Karpas-422 (cell line): ENCODE measurements around the gene ACTN4. TPM values are rescaled to one million over a fixed set of nuclear protein-coding genes. Genes with fewer than 3 reads are reported as not detected.

Source experiments
- DNase-seq: peaks from one replicate; pipeline ENCODE4 v3.0.0-alpha.2; 2015
- H2AFZ ChIP-seq: fragments of 200-600 bp; sonication (generic); 2 replicates; pipeline ENCODE4 v1.6.1; 2014; ENCODE audit warnings: antibody characterized with exemption, low read length, mixed read lengths
- H3K27ac ChIP-seq: fragments of 200-600 bp; sonication (generic); 2 replicates; pipeline ENCODE4 v1.5.1; 2014; ENCODE audit warnings: mild to moderate bottlenecking, low read length, moderate library complexity
- H3K27me3 ChIP-seq: fragments of 200-600 bp; sonication (generic); 2 replicates; pipeline ENCODE4 v1.6.1; 2014; ENCODE audit warnings: low read length, mixed read lengths
- H3K36me3 ChIP-seq: fragments of 200-600 bp; sonication (generic); 2 replicates; pipeline ENCODE4 v1.6.1; 2014; ENCODE audit warnings: low read length, mixed read lengths; ENCODE audit not compliant: insufficient read depth
- H3K4me1 ChIP-seq: fragments of 200-600 bp; sonication (generic); 2 replicates; pipeline ENCODE4 v1.6.1; 2014; ENCODE audit warnings: mild to moderate bottlenecking, low read length, mixed read lengths
- H3K4me2 ChIP-seq: fragments of 200-600 bp; sonication (generic); 2 replicates; pipeline ENCODE4 v1.6.1; 2014; ENCODE audit warnings: low read length, low read depth, mild to moderate bottlenecking; ENCODE audit not compliant: poor library complexity, severe bottlenecking
- H3K4me3 ChIP-seq: fragments of 200-600 bp; sonication (generic); 2 replicates; pipeline ENCODE4 v1.5.1; 2014; ENCODE audit warnings: mild to moderate bottlenecking, antibody characterized with exemption, low read length, mixed read lengths
- H3K79me2 ChIP-seq: fragments of 200-600 bp; sonication (generic); 2 replicates; pipeline ENCODE4 v1.6.1; 2014; ENCODE audit warnings: mild to moderate bottlenecking, low read length, mixed read lengths
- H3K9ac ChIP-seq: fragments of 200-600 bp; sonication (generic); 2 replicates; pipeline ENCODE4 v1.6.0; 2014; ENCODE audit warnings: low read length
- H3K9me2 ChIP-seq: fragments of 200-600 bp; sonication (generic), shearing (Covaris generic); replicated peaks from 2 replicates; pipeline ENCODE4 v1.6.0; 2014; ENCODE audit warnings: mild to moderate bottlenecking, low read length, moderate library complexity; ENCODE audit not compliant: insufficient read depth
- H3K9me3 ChIP-seq: fragments of 300-700, 200-600 bp; sonication (generic); 2 replicates; pipeline ENCODE4 v1.6.1; 2014; ENCODE audit warnings: low read length, mixed read lengths
- H4K20me1 ChIP-seq: fragments of 200-600 bp; sonication (generic); 2 replicates; pipeline ENCODE4 v1.6.1; 2014; ENCODE audit warnings: mild to moderate bottlenecking, antibody characterized with exemption, low read length, low read depth; ENCODE audit not compliant: insufficient read depth
- total RNA-seq: library from RNA; depleted of rRNA; stranded (reverse); fragments of >200 nt; shearing (Covaris generic); gene quantifications from 2 replicates; pipeline ENCODE4 v1.2.3, GENCODE V29; 2014; ENCODE audit warnings: low replicate concordance

Gene ACTN4
- total RNA-seq, 1 experiment from 2014 or later, result 54.6 TPM

DNA sequence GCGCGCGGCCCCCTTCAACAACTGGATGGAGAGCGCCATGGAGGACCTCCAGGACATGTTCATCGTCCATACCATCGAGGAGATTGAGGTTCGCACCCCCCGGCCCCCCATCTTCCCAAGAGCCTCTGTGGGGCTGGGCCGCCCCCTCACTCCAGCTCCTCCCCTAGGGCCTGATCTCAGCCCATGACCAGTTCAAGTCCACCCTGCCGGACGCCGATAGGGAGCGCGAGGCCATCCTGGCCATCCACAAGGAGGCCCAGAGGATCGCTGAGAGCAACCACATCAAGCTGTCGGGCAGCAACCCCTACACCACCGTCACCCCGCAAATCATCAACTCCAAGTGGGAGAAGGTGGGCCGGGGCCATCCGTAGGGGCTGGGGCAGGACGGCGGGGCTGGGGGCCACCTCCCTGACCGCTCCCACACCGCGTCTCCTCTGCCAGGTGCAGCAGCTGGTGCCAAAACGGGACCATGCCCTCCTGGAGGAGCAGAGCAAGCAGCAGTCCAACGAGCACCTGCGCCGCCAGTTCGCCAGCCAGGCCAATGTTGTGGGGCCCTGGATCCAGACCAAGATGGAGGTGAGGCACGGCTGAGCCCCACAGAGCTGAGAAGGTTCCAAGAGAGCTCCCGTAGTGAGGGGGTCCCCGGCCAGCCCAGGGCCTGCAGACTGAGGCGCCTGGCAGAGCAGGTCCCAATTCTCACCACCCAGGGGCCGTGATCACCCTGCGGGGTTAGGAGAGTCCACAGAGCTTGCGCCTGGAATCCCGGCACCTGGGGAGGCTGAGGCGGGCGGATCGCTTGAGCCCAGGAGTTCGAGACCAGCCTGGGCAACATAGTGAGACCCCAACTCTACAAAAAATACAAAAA, 76.8 kb downstream of the ACTN4 start:
- Histone ChIP-seq H2AFZ (no peak overlapping the region), H3K36me3 (no peaks in the 10 kb centered on the region), H3K4me3 (no peak overlapping the region)

GRCh38 chr19:38725469-38726283, 78.2 kb downstream of the ACTN4 start:
- no peak overlapping the region for H2AFZ ChIP-seq
- H3K36me3 ChIP-seq, result peaks cover 6% of the 10 kb centered on the region
- no peak for DNase-seq
- no peaks in the 10 kb centered on the region for H3K9me2 ChIP-seq
- H3K79me2 ChIP-seq, result no peaks in the 10 kb centered on the region
- no peaks in the 10 kb centered on the region for H3K9me3 ChIP-seq
- no peaks in the 10 kb centered on the region for H3K27me3 ChIP-seq
- H3K4me1 ChIP-seq, result no peaks in the 10 kb centered on the region
- no peak overlapping the region for H3K4me2 ChIP-seq
- no peaks in the 10 kb centered on the region; the same call in 1 of the 2 replicates for H4K20me1 ChIP-seq
- H3K4me3 ChIP-seq, result no peak overlapping the region
- no peak overlapping the region for H3K9ac ChIP-seq
- no peak overlapping the region for H3K27ac ChIP-seq

More for the DNA sequence above, 76.8 kb downstream of the ACTN4 start:
- no peak for DNase-seq
- H3K9ac ChIP-seq, result no peak overlapping the region
- no peaks in the 10 kb centered on the region for H3K4me1 ChIP-seq
- H3K27ac ChIP-seq, result no peak overlapping the region
- H3K9me3 ChIP-seq, result no peaks in the 10 kb centered on the region
- H3K79me2 ChIP-seq, result no peaks in the 10 kb centered on the region
- no peaks in the 10 kb centered on the region; the same call in 1 of the 2 replicates for H4K20me1 ChIP-seq
- no peaks in the 10 kb centered on the region for H3K27me3 ChIP-seq
- H3K4me2 ChIP-seq, result no peak overlapping the region
- no peaks in the 10 kb centered on the region for H3K9me2 ChIP-seq

DNA sequence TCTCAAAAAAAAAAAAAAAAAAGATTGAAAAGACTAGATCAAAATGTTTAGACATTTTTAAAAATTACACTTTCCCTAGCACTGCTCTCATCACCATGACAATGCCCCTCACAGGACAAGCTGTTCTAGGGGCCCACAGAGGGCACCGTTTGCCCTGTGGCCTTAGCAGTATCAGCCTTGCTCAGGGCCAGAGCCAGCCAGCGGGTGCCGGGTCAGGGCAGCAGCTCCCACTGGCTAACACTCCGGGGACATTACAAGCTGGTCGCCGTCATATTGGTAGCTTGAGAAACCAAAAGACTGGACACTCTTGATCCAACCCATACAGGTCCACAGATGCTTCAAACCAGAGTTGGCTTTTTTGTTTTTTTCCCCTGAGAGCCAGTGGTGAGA, 78.8 kb downstream of the ACTN4 start:
- no peaks in the 10 kb centered on the region for H3K79me2 ChIP-seq
- H3K9me3 ChIP-seq, result no peaks in the 10 kb centered on the region
- H4K20me1 ChIP-seq, result no peaks in the 10 kb centered on the region
- no peak overlapping the region for H2AFZ ChIP-seq
- DNase-seq, result no peak
- no peaks in the 10 kb centered on the region for H3K4me1 ChIP-seq
- no peak overlapping the region for H3K4me3 ChIP-seq
- H3K36me3 ChIP-seq, result peaks cover 10% of the 10 kb centered on the region
- H3K9ac ChIP-seq, result no peak overlapping the region
- H3K9me2 ChIP-seq, result no peaks in the 10 kb centered on the region
- no peak overlapping the region for H3K27ac ChIP-seq
- no peaks in the 10 kb centered on the region for H3K27me3 ChIP-seq
- H3K4me2 ChIP-seq, result no peak overlapping the region

- no peaks in the 10 kb centered on the region for H3K27me3 ChIP-seq
- H3K36me3 ChIP-seq, result peaks cover 10% of the 10 kb centered on the region
- no peak overlapping the region for H3K27ac ChIP-seq
- H4K20me1 ChIP-seq, result no peaks in the 10 kb centered on the region
- no peaks in the 10 kb centered on the region for H3K4me1 ChIP-seq
- H2AFZ ChIP-seq, result no peak overlapping the region
- no peaks in the 10 kb centered on the region for H3K9me2 ChIP-seq
- no peaks in the 10 kb centered on the region for H3K9me3 ChIP-seq
- no peak overlapping the region for H3K4me3 ChIP-seq
- no peak overlapping the region for H3K4me2 ChIP-seq
- H3K79me2 ChIP-seq, result no peaks in the 10 kb centered on the region
- H3K9ac ChIP-seq, result no peak overlapping the region
- DNase-seq, result no peak
Measured at GRCh38 chr19:38726761-38727301, 79.4 kb downstream of the ACTN4 start.

DNA sequence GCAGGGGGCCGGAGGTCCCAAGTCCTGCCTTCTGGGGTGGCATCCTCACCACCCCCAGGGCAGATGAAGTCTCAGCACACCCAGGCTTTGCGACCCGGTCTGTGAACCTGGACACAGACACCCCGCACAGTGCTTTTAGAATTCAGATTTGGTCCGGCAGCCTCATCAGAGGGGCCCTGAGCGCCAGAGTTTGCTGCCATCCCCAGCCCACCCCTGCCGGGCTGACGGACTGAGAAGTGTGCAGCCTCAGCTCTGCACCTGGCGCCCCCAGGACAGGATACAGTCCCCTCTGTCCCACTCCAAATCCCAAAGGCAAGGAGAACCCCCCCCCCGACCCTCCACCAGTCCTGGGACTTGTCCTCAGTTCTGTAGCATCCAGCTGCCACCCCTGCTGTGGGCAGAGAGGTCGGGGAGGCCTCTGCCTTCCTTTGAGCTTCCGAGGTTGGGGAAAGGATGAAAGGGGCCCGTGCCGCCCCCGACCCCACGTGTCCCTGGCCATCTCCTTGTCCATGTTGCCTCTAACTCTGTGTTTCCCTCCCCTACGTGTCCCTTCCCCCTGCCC, 79.9 kb downstream of the ACTN4 start:
- Histone ChIP-seq H3K9ac (no peak overlapping the region), H3K27ac (no peak overlapping the region), H3K79me2 (no peaks in the 10 kb centered on the region), H3K4me3 (no peak overlapping the region), H4K20me1 (no peaks in the 10 kb centered on the region), H3K36me3 (peaks cover 10% of the 10 kb centered on the region), H3K27me3 (no peaks in the 10 kb centered on the region), H3K9me2 (no peaks in the 10 kb centered on the region), H3K4me2 (no peak overlapping the region), H3K9me3 (no peaks in the 10 kb centered on the region), H3K4me1 (no peaks in the 10 kb centered on the region), H2AFZ (no peak overlapping the region)
- no peak for DNase-seq

DNA sequence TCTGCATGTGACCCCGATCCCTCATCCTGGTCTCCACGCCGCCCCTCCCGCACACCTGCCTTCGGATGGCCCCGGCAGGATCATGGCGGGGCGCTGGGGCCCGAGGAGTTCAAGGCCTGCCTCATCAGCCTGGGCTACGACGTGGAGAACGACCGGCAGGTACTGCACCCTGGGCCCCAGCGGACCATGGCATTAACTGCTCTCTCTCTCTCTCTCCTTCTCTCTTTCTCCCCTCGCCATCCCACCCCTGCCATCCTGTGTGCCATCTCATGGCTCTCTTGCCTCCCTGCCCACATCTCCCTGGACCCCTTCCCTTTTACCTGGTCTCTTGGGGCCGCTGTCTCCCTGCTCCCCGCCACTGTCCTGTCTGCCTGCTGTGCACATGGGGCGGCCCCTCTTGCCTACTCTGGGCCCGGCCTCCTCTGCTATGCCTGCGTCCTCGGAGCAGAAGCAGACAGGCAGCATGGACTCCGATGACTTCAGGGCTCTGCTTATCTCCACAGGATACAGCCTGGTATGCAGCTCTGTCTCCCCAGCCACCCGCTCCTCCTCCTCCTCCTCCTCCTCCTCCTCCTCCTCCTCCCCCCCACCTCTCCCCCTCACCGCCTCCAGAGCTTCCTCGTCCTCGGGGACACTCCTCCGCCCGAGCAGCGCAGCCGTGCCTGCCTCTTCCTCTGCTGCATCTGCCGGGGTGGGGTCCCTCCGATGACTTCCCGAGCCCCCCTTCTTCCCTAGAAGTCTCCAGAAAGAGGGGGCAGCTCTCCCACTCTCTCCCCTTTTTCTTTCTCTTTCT, 80.6 kb downstream of the ACTN4 start:
- Histone ChIP-seq H3K9me3 (no peaks in the 10 kb centered on the region), H3K4me3 (no peak overlapping the region), H3K9me2 (no peaks in the 10 kb centered on the region), H3K4me2 (no peak overlapping the region), H2AFZ (no peak overlapping the region), H3K27ac (no peak overlapping the region), H3K27me3 (no peaks in the 10 kb centered on the region), H3K9ac (no peak overlapping the region), H3K36me3 (peaks cover 10% of the 10 kb centered on the region), H3K79me2 (no peaks in the 10 kb centered on the region), H4K20me1 (no peaks in the 10 kb centered on the region), H3K4me1 (no peaks in the 10 kb centered on the region)
- no peak for DNase-seq

- Histone ChIP-seq H4K20me1 (no peaks in the 10 kb centered on the region), H3K79me2 (no peaks in the 10 kb centered on the region), H3K27me3 (no peaks in the 10 kb centered on the region), H3K4me1 (no peaks in the 10 kb centered on the region; the same call in 1 of the 2 replicates), H3K4me2 (no peak overlapping the region), H3K4me3 (no peak overlapping the region), H3K9ac (no peak overlapping the region), H3K36me3 (peaks cover 10% of the 10 kb centered on the region), H3K27ac (no peak overlapping the region), H2AFZ (no peak overlapping the region), H3K9me2 (no peaks in the 10 kb centered on the region), H3K9me3 (no peaks in the 10 kb centered on the region)
- DNase-seq, result no peak
Measured at GRCh38 chr19:38728752-38729541, 81.5 kb downstream of the ACTN4 start.
